ENCODE measurements around the gene TRMT6.

DNA sequence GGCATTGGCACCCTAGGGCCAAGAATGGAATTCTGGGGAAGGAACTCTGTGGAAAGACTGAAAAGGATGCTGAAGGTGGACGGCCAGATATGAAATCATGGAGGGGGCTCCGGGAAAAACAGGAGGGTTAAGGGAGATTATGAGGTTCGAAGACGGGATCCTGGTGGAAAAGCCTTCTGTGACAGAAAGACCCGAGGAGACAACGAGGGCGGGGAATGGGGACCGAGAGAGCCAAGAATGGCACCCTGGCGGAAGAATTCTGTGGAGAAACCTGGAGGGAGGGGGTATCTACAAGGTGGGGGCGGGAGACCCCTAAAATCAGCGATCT, 426 bp downstream of the TRMT6 start:
- TF ChIP-seq, protein P1, sequence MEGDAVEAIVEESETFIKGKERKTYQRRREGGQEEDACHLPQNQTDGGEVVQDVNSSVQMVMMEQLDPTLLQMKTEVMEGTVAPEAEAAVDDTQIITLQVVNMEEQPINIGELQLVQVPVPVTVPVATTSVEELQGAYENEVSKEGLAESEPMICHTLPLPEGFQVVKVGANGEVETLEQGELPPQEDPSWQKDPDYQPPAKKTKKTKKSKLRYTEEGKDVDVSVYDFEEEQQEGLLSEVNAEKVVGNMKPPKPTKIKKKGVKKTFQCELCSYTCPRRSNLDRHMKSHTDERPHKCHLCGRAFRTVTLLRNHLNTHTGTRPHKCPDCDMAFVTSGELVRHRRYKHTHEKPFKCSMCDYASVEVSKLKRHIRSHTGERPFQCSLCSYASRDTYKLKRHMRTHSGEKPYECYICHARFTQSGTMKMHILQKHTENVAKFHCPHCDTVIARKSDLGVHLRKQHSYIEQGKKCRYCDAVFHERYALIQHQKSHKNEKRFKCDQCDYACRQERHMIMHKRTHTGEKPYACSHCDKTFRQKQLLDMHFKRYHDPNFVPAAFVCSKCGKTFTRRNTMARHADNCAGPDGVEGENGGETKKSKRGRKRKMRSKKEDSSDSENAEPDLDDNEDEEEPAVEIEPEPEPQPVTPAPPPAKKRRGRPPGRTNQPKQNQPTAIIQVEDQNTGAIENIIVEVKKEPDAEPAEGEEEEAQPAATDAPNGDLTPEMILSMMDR (IDR thresholded peaks at IDR 0.05; ENCODE audit: poor library complexity), result no peak
- no peak for TF ChIP-seq EZH2phosphoT487 (IDR thresholded peaks at IDR 0.05; ENCODE audit: low read depth, severe bottlenecking, unreplicated experiment)
- no peak for TF ChIP-seq EZH2 (IDR thresholded peaks at IDR 0.05; ENCODE audit: borderline replicate concordance)
